Measurements from ENCODE around the gene DCAKD. TPM values are rescaled to one million over a fixed set of nuclear protein-coding genes. Genes with fewer than 3 reads are reported as not detected.

DCAKD gene
- total RNA-seq, 4 donors from 2014 or later = 26.8 to 57.1 (median 37.7) TPM

DNA sequence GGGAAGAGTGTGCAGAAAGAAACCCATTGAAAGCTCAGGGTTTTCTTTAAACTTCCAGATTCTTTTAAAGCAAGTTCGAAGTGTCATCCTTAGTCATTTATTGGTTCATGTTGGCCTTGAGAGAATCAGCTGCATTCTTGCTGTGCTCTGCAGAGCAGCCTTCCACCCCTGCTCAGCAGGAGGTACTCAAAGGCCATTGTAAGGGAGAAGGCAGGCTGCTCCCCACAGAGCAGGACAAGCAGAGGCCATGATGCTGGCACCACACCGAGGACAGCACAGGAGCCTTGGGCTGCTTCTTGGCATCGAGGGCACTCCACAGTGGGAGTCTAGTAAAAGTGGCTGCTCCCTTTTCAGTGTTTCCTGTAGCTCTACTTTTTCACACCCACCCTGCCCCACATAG, 39.3 kb upstream of the DCAKD start:
- intact Hi-C loops (cut with DNase I; ENCODE audit: low total_unique reads) = loop anchor here (10.0 kb wide), 1 partner anchor 176 kb away; the partner anchor contains the start of gene GFAP
- Histone ChIP-seq H3K27ac (no peak overlapping the region), H3K27me3 (no peaks in the 10 kb centered on the region), H3K4me1 (peaks cover 6 to 15% of the 10 kb centered on the region in 2 donors), H3K36me3 (no peaks in the 10 kb centered on the region), H3K4me3 (no peak overlapping the region), H3K9me3 (no peaks in the 10 kb centered on the region)
- no peak for DNase-seq
- TF ChIP-seq POLR2A (IDR thresholded peaks at IDR 0.05) = no peak
- TF ChIP-seq, protein P1, sequence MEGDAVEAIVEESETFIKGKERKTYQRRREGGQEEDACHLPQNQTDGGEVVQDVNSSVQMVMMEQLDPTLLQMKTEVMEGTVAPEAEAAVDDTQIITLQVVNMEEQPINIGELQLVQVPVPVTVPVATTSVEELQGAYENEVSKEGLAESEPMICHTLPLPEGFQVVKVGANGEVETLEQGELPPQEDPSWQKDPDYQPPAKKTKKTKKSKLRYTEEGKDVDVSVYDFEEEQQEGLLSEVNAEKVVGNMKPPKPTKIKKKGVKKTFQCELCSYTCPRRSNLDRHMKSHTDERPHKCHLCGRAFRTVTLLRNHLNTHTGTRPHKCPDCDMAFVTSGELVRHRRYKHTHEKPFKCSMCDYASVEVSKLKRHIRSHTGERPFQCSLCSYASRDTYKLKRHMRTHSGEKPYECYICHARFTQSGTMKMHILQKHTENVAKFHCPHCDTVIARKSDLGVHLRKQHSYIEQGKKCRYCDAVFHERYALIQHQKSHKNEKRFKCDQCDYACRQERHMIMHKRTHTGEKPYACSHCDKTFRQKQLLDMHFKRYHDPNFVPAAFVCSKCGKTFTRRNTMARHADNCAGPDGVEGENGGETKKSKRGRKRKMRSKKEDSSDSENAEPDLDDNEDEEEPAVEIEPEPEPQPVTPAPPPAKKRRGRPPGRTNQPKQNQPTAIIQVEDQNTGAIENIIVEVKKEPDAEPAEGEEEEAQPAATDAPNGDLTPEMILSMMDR (IDR thresholded peaks at IDR 0.05) = no peak

- H3K4me3 ChIP-seq = no peak overlapping the region
- intact Hi-C loops (cut with DNase I; ENCODE audit: low total_unique reads) = no loop called here
- no peaks in the 10 kb centered on the region for H3K9me3 ChIP-seq
- TF ChIP-seq, protein P1 (IDR thresholded peaks at IDR 0.05) = no peak
- TF ChIP-seq POLR2A (IDR thresholded peaks at IDR 0.05) = no peak
- no peak overlapping the region for H3K27ac ChIP-seq
- DNase-seq = no peak
- no peaks in the 10 kb centered on the region for H3K27me3 ChIP-seq
- H3K36me3 ChIP-seq = no peaks in the 10 kb centered on the region
- H3K4me1 ChIP-seq = peaks cover 5 to 14% of the 10 kb centered on the region in 2 donors
These were observed 37.3 kb upstream of the DCAKD start for GRCh38 chr17:45088741-45089140.

- no peak for TF ChIP-seq POLR2A (IDR thresholded peaks at IDR 0.05)
- TF ChIP-seq, protein P1 (IDR thresholded peaks at IDR 0.05) = no peak
- H3K4me1 ChIP-seq = peaks cover 0 to 6% of the 10 kb centered on the region in 2 donors
- no peak overlapping the region for H3K27ac ChIP-seq
- no peaks in the 10 kb centered on the region for H3K27me3 ChIP-seq
- no peaks in the 10 kb centered on the region for H3K9me3 ChIP-seq
- DNase-seq = no peak
- H3K4me3 ChIP-seq = no peak overlapping the region
- intact Hi-C loops (cut with DNase I; ENCODE audit: low total_unique reads) = no loop called here
- H3K36me3 ChIP-seq = no peaks in the 10 kb centered on the region
These were observed 36.5 kb upstream of the DCAKD start for GRCh38 chr17:45087978-45088377.

- no peak for TF ChIP-seq POLR2A (IDR thresholded peaks at IDR 0.05)
- TF ChIP-seq, protein P1 (IDR thresholded peaks at IDR 0.05) = no peak
- no peaks in the 10 kb centered on the region for H3K36me3 ChIP-seq
- peaks cover 0 to 4% of the 10 kb centered on the region in 2 donors for H3K4me1 ChIP-seq
- H3K4me3 ChIP-seq = no peak overlapping the region
- no peaks in the 10 kb centered on the region for H3K9me3 ChIP-seq
- DNase-seq = no peak
- H3K27ac ChIP-seq = no peak overlapping the region
- intact Hi-C loops (cut with DNase I; ENCODE audit: low total_unique reads) = no loop called here
- no peaks in the 10 kb centered on the region for H3K27me3 ChIP-seq
These were observed 36.1 kb upstream of the DCAKD start for GRCh38 chr17:45087504-45087975.

DNA sequence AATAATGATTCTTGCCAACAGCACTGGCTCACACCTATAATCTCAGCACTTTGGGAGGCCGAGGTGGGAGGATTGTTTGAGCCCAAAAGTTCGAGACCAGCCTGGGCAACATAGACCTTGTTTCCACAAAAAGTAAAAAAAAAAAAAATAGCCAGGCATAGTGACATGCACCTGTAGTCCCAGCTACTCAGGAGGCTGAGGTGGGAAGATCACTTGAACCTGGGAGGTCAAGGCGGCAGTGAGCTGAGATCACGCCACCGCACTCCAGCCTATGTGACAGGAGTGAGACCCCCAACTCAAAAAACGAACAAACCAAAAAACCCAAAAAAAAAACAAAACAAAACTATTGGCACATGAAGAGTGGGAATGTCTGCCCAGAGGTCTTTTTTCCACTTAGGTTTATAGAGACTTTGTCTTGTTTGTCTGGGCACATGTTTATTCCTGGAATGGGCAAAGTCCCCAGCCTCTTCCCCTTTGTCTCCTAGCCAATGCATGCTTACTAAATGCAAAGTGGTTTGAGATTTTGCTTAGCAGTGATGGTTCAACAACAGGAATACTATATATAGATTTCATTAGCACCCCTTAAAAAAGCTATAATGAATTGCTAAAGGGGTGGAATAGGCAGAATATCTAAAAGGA, 35.6 kb upstream of the DCAKD start:
- intact Hi-C loops (cut with DNase I; ENCODE audit: low total_unique reads) = no loop called here
- Histone ChIP-seq H3K27me3 (no peaks in the 10 kb centered on the region), H3K4me3 (no peak overlapping the region), H3K27ac (no peak overlapping the region), H3K9me3 (no peaks in the 10 kb centered on the region), H3K36me3 (no peaks in the 10 kb centered on the region), H3K4me1 (no peaks in the 10 kb centered on the region)
- DNase-seq = no peak
- TF ChIP-seq, protein P1 (IDR thresholded peaks at IDR 0.05) = no peak
- TF ChIP-seq POLR2A (IDR thresholded peaks at IDR 0.05) = no peak

All from uterus (tissue), 4 donors.